Measurements from ENCODE around the gene NMT1. TPM values are rescaled to one million over a fixed set of nuclear protein-coding genes. Genes with fewer than 3 reads are reported as not detected.
A peak's percentile ranks its signal among the peaks of the same experiment; 100 is the strongest.

NMT1 gene
- total RNA-seq, 1 donor from 2014 or later = 80.6 TPM

DNA sequence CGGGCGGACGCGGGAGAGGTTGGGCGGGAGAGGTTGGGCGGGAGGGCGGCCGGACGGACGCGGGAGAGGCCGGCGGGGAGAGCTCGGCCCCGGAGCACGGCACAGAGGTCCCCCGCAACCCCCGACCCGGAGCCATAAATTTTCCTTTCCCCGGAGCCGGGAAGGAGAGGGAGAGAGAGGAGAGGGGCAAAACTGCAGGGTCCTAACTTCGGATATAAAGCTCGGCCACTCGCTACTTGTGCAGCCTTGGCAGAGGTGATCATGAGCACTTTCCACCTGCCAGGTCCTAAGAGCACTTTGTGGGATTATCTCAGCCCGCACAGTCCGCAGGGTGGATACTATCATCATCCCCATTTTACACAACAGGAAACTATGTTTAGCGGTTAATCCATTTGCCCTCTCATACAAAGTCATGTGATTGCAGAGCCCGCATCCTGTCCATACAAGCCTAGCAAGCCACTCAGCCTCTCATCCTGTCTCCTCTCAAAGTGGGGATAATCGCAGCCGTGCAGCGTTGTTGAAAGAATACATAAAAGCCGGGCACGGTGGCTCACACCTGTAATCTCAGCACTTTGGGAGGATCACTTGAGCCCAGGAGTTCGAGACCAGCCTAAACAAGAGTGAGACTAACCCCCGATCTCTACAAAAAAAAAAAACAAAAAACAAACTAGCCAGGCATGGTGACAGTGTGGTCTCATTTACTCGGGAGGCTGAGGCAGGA is 8.9 kb upstream of the NMT1 start:
- TF ChIP-seq, protein P1, sequence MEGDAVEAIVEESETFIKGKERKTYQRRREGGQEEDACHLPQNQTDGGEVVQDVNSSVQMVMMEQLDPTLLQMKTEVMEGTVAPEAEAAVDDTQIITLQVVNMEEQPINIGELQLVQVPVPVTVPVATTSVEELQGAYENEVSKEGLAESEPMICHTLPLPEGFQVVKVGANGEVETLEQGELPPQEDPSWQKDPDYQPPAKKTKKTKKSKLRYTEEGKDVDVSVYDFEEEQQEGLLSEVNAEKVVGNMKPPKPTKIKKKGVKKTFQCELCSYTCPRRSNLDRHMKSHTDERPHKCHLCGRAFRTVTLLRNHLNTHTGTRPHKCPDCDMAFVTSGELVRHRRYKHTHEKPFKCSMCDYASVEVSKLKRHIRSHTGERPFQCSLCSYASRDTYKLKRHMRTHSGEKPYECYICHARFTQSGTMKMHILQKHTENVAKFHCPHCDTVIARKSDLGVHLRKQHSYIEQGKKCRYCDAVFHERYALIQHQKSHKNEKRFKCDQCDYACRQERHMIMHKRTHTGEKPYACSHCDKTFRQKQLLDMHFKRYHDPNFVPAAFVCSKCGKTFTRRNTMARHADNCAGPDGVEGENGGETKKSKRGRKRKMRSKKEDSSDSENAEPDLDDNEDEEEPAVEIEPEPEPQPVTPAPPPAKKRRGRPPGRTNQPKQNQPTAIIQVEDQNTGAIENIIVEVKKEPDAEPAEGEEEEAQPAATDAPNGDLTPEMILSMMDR (IDR thresholded peaks at IDR 0.05; ENCODE audit: unreplicated experiment) = no peak
- peaks cover 18% of the 10 kb centered on the region for H3K4me1 Mint-ChIP-seq
- H3K4me3 Mint-ChIP-seq = peak overlapping the region; percentile 68
- peak overlapping the region; percentile 56 for H3K27ac Mint-ChIP-seq
- peak in 1 of 2 experiments; percentile 50 for DNase-seq (ENCODE audit: low spot score in 2 of 2, unreplicated experiment in 2 of 2)
- no peaks in the 10 kb centered on the region for H3K9me3 Mint-ChIP-seq
- H3K27me3 Mint-ChIP-seq (ENCODE audit: low read depth) = no peaks in the 10 kb centered on the region
- H3K36me3 Mint-ChIP-seq = no peaks in the 10 kb centered on the region

DNA sequence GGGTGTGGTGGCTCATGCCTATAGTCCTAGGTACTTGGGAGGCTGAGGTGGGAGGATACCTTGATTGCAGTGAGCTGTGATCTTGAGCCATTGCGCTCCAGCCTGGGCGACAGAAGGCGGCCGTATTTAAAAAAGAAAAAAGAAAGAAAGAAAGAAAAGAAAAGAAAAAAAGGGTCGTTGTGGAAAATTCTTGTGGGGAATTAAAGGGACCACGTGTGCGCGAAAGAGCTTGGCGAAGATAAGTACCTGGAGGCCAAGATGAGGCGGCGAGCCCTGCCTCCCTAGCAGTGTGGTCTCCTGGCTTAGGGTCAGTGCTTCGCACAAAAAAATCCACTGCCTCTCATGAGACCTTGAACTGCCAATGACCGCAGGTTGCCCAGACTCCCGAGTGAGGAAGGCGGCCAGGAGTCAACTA is 728 bp upstream of the NMT1 start:
- H3K27me3 Mint-ChIP-seq (ENCODE audit: low read depth) = no peaks in the 10 kb centered on the region
- H3K4me1 Mint-ChIP-seq = peaks cover 33% of the 10 kb centered on the region
- TF ChIP-seq, protein P1 (IDR thresholded peaks at IDR 0.05; ENCODE audit: unreplicated experiment) = no peak
- peaks cover 3% of the 10 kb centered on the region for H3K36me3 Mint-ChIP-seq
- H3K4me3 Mint-ChIP-seq = peak overlapping the region; percentile 100
- peak overlapping the region; percentile 100 for H3K27ac Mint-ChIP-seq
- no peak for DNase-seq (ENCODE audit: low spot score in 2 of 2, unreplicated experiment in 2 of 2)
- H3K9me3 Mint-ChIP-seq = no peaks in the 10 kb centered on the region

DNA sequence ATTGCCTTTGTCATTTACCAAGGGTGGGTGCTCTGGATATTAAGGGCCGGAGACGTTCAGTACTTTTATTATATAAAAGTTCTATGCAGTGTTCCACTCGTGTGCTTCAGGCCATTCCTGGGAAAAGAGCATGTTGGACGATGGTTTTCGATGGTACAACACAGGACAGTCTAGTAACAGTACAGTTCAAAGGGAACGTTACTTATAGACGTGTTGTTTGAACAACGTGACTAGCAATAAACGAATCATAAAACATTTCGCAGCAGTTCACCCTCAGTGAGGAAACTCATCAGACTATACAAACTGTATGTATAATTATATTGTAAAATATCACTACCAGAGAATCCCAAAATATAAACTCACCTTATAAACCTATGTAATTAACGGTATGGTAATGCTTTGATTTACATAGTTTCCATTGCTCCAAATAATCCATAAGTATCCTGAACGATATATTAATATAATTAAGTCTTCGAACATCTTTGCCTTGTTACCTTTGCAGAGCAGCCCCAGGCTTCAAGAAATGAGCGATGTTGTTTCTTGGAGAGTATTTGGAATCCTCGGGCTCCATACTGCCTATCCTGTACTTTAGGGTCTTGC is 589 bp downstream of the NMT1 start:
- Mint-ChIP-seq H3K36me3 (peaks cover 3% of the 10 kb centered on the region), H3K9me3 (no peaks in the 10 kb centered on the region), H3K27ac (peak overlapping the region; percentile 100), H3K4me1 (peaks cover 33% of the 10 kb centered on the region), H3K4me3 (peak overlapping the region; percentile 100), H3K27me3 (ENCODE audit: low read depth) (no peaks in the 10 kb centered on the region)
- TF ChIP-seq, protein P1 (IDR thresholded peaks at IDR 0.05; ENCODE audit: unreplicated experiment) = no peak
- no peak for DNase-seq (ENCODE audit: low spot score in 2 of 2, unreplicated experiment in 2 of 2)

DNA sequence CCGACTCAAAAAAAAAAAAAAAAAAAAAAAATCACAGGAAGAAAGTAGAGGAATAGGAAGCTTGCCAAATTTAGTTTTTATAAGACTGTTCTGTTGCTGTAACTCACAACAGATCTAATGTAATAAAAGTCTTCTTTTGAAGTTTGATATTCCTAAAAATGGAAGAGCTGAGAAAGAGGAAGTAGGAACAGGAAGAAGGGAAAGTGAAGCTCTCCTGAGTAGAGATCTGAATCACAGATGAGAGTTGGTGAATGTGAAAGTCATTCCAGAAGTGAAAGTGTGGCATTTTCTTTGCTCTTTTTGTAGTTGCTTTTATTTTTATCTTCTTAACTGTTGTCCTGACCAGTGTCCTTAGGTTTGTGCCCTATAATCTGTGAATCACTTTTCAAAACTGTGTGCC is 2.1 kb downstream of the NMT1 start:
- Mint-ChIP-seq H3K9me3 (no peaks in the 10 kb centered on the region), H3K4me3 (peak overlapping the region; percentile 13), H3K36me3 (peaks cover 3% of the 10 kb centered on the region), H3K4me1 (peaks cover 33% of the 10 kb centered on the region), H3K27ac (peak overlapping the region; percentile 61), H3K27me3 (ENCODE audit: low read depth) (no peaks in the 10 kb centered on the region)
- no peak for DNase-seq (ENCODE audit: low spot score in 2 of 2, unreplicated experiment in 2 of 2)
- TF ChIP-seq, protein P1 (IDR thresholded peaks at IDR 0.05; ENCODE audit: unreplicated experiment) = no peak

DNA sequence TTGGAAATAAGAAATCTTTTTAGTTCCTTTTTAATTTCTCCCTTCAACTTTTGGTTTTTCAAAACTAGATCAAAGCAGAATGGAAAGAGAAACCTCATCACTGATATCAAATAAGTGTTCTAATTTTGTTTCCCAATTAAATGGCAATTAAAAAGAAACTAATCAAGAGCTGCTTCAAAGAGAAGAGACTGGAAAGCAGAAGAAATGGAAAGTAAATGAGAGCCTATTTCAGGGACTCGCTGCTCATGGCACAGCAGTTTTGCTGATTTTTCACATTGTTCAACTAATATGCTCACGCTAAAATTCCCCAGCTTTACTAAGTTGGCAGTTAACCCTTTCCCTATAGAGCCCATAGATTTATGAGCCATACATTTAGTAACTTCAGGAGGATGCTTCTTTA is 6.5 kb downstream of the NMT1 start:
- TF ChIP-seq, protein P1 (IDR thresholded peaks at IDR 0.05; ENCODE audit: unreplicated experiment) = no peak
- Mint-ChIP-seq H3K4me1 (peaks cover 17% of the 10 kb centered on the region), H3K9me3 (no peaks in the 10 kb centered on the region), H3K4me3 (no peak overlapping the region), H3K36me3 (peaks cover 10% of the 10 kb centered on the region), H3K27me3 (ENCODE audit: low read depth) (no peaks in the 10 kb centered on the region), H3K27ac (peak overlapping the region; percentile 54)
- no peak for DNase-seq (ENCODE audit: low spot score in 2 of 2, unreplicated experiment in 2 of 2)
